GM19023 (cell line): Measurements from ENCODE around the gene CES5A.
"Not testable (repeated sequence)": the region's sequence is repeated elsewhere in the genome, so short reads cannot be mapped to it uniquely, and the experiment has no call there.

Experiments used
- ATAC-seq: cut with Tn5 transposase; IDR thresholded peaks from one replicate; pipeline ENCODE4 v1.9.1; 2021; ENCODE audit warnings: mild to moderate bottlenecking, moderate library complexity; ENCODE audit not compliant: unreplicated experiment

Gene CES5A

GRCh38 chr16:55803681-55804080 lies 71.5 kb downstream of the CES5A start:
- ATAC-seq = not testable (repeated sequence)
